Activated effector memory CD4-positive, alpha-beta T cell treated with anti-CD3 and anti-CD28 coated beads, Interleukin-2, amount 50 U/mL, for 16 hours (primary cell): ENCODE data around the gene PLA2G2F.

Source experiments
- DNase-seq: peaks from one replicate; pipeline ENCODE4 v3.0.0-alpha.2; 2020

Gene PLA2G2F

DNA sequence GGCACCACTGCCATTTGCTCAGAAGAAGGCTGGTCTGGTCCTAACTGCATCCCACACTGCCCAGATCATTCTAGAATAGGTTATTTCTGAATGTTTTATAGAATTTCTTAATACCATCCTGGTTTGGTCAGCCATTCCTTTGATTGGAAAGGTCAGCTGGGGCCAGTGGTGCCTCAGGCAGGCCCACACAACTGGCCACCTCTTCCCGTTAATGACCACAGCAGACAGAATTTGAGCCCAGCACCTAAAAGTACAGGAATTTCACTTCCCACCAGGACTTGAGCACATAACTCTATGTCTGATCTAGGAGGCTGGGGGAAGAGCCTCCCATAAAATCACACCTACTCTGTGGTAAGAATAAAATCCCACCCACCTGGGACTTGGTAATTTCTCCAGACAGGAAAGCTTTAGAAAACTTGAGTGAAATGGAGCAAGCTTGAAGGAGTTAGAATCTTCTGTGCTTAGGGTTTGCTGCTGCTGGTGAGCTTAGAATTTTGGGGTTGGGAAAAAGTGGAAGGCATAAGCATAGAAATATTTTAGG, 53.8 kb downstream of the PLA2G2F start:
- DNase-seq: no peak

DNA sequence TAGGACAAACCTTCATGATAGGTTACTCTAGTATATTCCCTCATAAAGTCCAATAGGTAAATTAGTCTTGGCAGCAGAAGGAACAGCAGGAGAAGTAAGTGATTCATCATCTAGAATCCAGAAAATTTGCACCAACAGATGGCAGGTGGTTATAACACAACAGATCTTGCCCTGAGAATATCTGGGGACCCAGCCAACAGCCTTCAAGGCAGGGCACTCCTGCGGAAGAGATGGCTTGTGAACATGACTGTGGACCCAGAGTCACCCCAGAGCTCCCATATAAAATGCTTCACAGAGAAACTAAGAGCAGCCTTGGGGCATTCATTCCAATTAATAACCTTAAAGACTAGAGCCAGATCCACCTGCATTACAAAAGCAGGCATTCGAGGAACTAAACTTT, 55.1 kb downstream of the PLA2G2F start:
- DNase-seq: no peak

DNA sequence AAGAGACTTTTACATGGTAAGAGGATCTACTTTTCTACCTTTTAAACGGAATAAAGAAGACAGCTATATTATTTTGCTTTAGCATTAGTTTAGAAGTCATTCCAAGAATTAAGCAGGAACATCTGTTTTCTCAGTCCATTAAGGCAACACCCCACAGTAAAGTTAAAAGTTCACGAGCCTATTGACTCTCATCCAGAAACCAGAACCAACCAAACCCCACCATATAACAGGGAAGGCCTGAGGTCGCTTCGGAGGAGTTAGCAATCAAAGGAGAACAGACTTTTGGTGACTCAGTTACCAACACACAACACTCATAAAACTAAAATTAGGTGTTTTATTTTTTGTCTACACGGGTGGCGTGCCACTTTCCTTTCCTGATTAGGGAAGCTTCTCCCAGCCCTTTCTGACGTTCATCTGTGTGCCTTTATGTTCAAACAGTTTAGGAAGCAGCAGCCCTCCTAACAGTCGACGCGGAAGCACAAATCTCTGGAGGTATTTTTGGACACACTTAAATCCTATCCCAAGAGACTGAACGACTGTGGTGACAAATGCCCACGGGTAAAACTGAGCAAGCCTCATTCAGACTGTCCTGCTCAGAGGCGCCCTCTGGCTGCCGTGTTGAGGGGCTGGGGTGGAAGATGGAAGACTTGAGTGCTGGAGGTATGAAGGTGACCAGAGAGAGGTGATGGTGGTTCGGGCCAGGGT, 55.8 kb downstream of the PLA2G2F start:
- peak; percentile 90 for DNase-seq

DNA sequence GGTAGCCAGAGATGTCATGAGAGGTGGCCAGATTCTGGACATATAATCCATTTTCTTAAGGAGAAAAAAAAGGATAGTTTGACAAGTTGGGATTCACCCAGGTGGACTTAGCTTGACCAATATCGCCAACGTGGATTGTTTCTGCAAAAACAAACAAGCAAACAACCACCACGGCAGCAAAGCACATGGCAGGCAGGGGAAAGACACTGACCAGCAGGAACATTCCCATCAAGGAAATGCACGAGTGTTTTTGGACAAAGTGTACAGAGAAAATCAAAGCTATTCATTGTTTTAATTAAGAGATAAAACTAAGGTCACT, 56.3 kb downstream of the PLA2G2F start:
- no peak for DNase-seq

DNA sequence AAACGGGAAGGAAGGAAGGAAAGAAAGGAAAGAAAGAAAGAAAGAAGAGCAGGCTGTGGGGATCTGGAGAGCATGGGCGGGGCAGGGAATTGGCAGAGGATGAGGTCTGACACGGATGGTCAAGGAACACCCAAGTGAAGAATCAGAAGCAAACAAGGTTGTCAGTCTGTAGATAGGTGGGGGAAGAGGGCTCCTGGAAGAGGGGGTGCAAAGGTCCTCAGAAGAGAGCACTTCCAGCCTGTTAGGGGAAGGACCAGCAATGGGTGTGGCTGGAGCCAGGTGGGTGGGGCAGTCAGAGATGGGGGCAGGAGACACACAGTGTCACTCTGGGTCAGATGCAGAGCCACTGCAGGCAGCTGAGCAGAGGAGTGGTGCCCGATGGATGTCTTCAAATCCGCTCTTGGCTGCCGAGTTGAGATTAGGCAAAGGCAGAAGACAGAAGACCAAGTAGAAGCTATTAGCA, 58.2 kb downstream of the PLA2G2F start:
- no peak for DNase-seq

DNA sequence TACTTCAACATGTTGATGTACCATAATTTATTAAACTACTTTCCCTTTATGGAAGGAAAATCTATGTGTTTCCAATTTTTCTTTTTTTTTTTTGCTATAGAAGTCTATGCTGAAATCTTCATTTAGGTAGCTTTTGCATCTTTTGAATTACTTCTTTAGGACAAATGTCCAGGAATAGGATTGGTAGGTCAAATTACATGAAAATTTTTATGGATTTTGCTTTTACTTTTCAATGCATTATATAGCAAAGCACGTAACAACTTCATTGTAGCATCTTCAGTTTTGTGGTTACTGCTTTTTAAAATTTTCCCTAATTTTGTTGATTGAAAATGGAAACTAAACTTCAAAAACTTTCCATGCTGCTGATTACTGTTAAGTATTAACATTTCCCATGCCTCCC, 59.2 kb downstream of the PLA2G2F start:
- no peak for DNase-seq

DNA sequence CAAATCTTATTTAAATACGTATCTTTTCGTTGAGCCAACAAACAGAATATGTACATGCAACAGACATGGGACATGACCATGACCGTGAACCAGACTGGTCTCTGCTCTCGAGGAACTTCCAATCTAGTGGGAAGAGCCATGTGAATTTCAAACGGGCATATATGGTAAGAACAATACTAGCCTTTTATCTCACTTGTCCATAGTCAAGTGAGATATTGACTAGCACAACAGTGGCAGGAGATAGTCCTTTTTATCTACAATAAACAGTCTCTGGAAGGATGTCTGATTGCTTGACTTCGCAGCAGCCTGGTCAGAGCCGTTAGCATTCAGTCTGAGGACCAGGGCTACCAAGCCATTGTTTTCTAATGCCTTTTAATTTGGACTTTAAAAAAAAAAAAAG, 59.8 kb downstream of the PLA2G2F start:
- no peak for DNase-seq

DNA sequence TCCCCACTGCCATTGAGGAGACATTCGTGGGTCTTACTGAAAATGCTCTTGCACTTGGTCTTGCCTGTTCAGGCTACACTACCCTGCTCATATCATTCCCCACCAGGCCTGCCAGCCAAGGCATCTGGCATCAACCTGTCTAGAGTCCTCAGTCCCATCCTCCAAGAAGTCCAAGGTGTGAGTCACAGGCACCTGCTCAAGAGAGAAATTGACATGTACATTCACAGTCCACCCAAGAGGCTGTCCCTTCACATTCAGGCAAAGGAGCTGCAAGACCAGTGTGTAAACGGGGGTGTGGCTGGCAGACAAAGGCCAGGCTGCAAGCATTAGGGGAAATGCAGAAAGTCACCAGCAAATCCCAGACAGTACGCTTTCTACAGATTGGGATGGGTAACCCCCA, 60.3 kb downstream of the PLA2G2F start:
- DNase-seq: no peak

DNA sequence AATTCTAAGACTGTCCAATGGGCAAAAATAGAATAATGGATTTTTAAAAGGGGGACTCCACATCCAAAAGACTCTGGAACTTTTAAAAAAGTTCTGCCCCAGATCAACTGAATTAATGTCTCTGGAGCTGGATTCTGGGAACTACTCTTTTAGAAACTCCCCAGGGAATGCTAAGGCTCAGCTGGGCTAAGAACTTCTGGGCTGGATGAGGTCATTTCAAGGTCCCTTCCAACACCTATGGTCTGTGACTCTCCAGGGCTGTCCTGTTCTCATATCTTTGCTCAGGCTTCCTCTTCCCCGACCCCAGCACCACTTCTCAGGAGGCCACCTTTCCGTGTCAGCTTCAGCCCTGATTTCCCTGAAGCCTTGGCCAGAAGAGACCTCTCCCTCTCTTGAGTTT, 60.7 kb downstream of the PLA2G2F start:
- DNase-seq: no peak
